HFF-Myc (cell line): ENCODE data around the gene CCDC192.

ENCODE experiments used
- DNase-seq: peaks from one replicate; pipeline ENCODE4 v3.0.0-alpha.2; 2011; ENCODE audit warnings: low read depth; ENCODE audit errors: extremely low read depth
- H3K4me3 ChIP-seq: replicated peaks from 2 replicates; pipeline ENCODE4 v1.5.1; 2011; ENCODE audit warnings: low read depth, mild to moderate bottlenecking, control low read depth, low read length
- CTCF ChIP-seq: IDR thresholded peaks from 2 replicates; pipeline ENCODE4 v1.5.1; 2012; ENCODE audit warnings: mild to moderate bottlenecking, low read depth, low read length, control low read depth; ENCODE audit errors: missing control alignments

Gene CCDC192

GRCh38 chr5:127702926-127703561 lies at the start of gene CCDC192:
Gene CCDC192 (plus strand): TSS chr5:127703391. CDS start chr5:127703446, 55 bp downstream.
- H3K4me3 ChIP-seq = no peak within 1 kb of the TSS
- no peak for TF ChIP-seq CTCF
- DNase-seq = no peak

GRCh38 chr5:127656825-127657224 lies 46.4 kb upstream of the CCDC192 start:
- no peak for DNase-seq
- no peak for TF ChIP-seq CTCF
- H3K4me3 ChIP-seq = no peak overlapping the region

GRCh38 chr5:127660047-127660733 lies 43.0 kb upstream of the CCDC192 start:
- DNase-seq = no peak
- no peak for TF ChIP-seq CTCF
- no peak overlapping the region for H3K4me3 ChIP-seq

GRCh38 chr5:127664093-127664492 lies 39.1 kb upstream of the CCDC192 start:
- H3K4me3 ChIP-seq = no peak overlapping the region
- no peak for TF ChIP-seq CTCF
- DNase-seq = no peak

GRCh38 chr5:127665641-127666040 lies 37.5 kb upstream of the CCDC192 start:
- no peak for TF ChIP-seq CTCF
- no peak overlapping the region for H3K4me3 ChIP-seq
- no peak for DNase-seq

GRCh38 chr5:127666043-127666716 lies 37.0 kb upstream of the CCDC192 start:
- H3K4me3 ChIP-seq = no peak overlapping the region
- TF ChIP-seq CTCF = no peak
- DNase-seq = no peak
